Astrocyte of the cerebellum (primary cell): ENCODE results near the gene ATP9B.
"Not testable (repeated sequence)": the region's sequence is repeated elsewhere in the genome, so short reads cannot be mapped to it uniquely, and the experiment has no call there.

Experiments used
- DNase-seq: peaks from one replicate; pipeline ENCODE4 v3.0.0-alpha.2; 2011; ENCODE audit warnings: low read depth
- H3K4me3 ChIP-seq: 2 replicates; pipeline ENCODE4 v1.5.1; 2011; ENCODE audit warnings: mild to moderate bottlenecking, low read depth, low read length, moderate library complexity
- in situ Hi-C: cut with HindIII; loops from 2 replicates; pipeline ENCODE4 v1.10.0; 2017; ENCODE audit warnings: low sequenced_read_pairs
- TF ChIP-seq, protein P1 (sequence below): IDR thresholded peaks from 2 replicates; pipeline ENCODE4 v1.5.1; 2012; ENCODE audit warnings: low read length, low read depth, moderate library complexity, mild to moderate bottlenecking; ENCODE audit errors: missing control alignments

The ATP9B gene

GRCh38 chr18:79274823-79275222 is 205.6 kb downstream of the ATP9B start:
- TF ChIP-seq, protein P1, sequence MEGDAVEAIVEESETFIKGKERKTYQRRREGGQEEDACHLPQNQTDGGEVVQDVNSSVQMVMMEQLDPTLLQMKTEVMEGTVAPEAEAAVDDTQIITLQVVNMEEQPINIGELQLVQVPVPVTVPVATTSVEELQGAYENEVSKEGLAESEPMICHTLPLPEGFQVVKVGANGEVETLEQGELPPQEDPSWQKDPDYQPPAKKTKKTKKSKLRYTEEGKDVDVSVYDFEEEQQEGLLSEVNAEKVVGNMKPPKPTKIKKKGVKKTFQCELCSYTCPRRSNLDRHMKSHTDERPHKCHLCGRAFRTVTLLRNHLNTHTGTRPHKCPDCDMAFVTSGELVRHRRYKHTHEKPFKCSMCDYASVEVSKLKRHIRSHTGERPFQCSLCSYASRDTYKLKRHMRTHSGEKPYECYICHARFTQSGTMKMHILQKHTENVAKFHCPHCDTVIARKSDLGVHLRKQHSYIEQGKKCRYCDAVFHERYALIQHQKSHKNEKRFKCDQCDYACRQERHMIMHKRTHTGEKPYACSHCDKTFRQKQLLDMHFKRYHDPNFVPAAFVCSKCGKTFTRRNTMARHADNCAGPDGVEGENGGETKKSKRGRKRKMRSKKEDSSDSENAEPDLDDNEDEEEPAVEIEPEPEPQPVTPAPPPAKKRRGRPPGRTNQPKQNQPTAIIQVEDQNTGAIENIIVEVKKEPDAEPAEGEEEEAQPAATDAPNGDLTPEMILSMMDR, result no peak
- no peak for DNase-seq
- in situ Hi-C loops, result no loop called here
- no peak overlapping the region for H3K4me3 ChIP-seq

DNA sequence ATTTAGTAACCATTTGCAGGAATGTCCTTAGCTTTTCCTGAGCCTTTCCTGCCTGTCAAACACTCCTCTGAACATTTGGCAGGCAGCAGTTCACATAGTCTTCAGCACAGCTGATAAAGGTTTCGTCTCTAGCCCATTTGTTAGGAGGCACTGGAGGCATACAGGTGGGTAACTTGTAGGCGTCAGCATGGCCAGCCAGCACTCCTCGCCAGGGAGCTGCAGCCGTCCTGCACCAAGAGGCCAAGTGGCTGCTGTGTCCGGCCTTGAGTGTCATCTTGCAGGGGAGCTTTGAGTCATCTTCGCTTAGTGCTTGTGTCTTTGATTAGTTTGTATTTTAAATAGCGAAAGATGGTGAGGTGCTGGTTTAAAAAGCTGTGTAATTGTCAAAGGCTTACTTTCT is 206.3 kb downstream of the ATP9B start:
- TF ChIP-seq, protein P1, result no peak
- DNase-seq, result no peak
- H3K4me3 ChIP-seq, result no peak overlapping the region
- in situ Hi-C loops, result no loop called here

GRCh38 chr18:79275992-79276391 is 206.8 kb downstream of the ATP9B start:
- TF ChIP-seq, protein P1, result no peak

DNA sequence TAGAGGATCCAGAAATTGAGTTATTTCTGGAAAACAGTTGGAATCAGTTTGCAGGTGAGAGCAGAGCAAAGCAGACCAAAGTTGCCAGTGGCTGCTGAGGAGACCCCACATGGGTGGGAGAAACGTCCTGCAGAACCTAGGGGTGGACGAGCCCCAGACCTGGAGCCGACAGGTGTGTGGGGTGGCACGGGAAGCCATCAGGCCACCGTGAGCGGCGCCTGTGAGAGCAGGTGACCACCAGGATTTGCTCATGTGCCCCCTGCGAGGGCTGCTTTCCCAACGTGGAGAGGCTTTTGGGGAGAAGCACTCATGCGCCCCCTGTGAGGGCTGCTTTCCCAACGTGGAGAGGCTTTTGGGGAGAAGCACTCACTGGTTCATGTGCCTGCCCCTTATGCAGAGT is 209.7 kb downstream of the ATP9B start:
- in situ Hi-C loops, result no loop called here
- no peak for DNase-seq
- TF ChIP-seq, protein P1, result no peak
- H3K4me3 ChIP-seq, result no peak overlapping the region

More at GRCh38 chr18:79275992-79276391, 206.8 kb downstream of the ATP9B start:
- in situ Hi-C loops, result no loop called here
- H3K4me3 ChIP-seq, result no peak overlapping the region
- DNase-seq, result no peak

- TF ChIP-seq, protein P1, result no peak
- no peak for DNase-seq
- in situ Hi-C loops, result no loop called here
- H3K4me3 ChIP-seq, result no peak overlapping the region
Measured at GRCh38 chr18:79283131-79283810, 214.1 kb downstream of the ATP9B start.

GRCh38 chr18:79283929-79284328 is 214.7 kb downstream of the ATP9B start:
- no peak overlapping the region for H3K4me3 ChIP-seq
- in situ Hi-C loops, result no loop called here
- TF ChIP-seq, protein P1, result no peak
- DNase-seq, result no peak

DNA sequence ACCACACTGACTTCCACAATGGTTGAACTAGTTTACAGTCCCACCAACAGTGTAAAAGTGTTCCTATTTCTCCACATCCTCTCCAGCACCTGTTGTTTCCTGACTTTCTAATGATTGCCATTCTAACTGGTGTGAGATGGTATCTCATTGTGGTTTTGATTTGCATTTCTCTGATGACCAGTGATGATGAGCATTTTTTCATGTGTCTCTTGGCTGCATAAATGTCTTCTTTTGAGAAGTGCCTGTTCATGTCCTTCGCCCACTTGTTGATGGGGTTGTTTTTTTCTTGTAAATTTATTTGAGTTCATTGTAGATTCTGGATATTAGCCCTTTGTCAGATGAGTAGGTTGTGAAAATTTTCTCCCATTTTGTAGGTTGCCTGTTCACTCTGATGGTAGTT is 216.0 kb downstream of the ATP9B start:
- H3K4me3 ChIP-seq, in situ Hi-C loops, DNase-seq: not testable (repeated sequence)

DNA sequence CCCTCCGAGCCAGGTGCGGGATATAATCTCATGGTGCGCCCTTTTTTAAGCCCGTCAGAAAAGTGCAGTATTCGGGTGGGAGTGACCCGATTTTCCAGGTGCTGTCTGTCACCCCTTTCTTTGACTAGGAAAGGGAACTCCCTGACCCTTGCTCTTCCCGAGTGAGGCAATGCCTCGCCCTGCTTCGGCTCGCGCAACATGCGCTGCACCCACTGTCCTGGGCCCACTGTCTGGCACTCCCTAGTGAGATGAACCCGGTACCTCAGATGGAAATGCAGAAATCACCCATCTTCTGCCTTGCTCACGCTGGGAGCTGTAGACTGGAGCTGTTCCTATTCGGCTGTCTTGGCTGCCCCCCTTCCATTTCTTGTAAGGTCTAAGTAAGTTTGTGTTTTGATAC is 221.2 kb downstream of the ATP9B start:
- in situ Hi-C loops, H3K4me3 ChIP-seq, DNase-seq: not testable (repeated sequence)
